ENCODE results near the gene HOXA13. TPM values are rescaled to one million over a fixed set of nuclear protein-coding genes. Genes with fewer than 3 reads are reported as not detected.

The HOXA13 gene
- total and polyA plus RNA-seq, 4 donors, result 0.02 TPM; not detected in 3

- Histone ChIP-seq H3K27ac (ENCODE audit: low read depth in 1 of 2, low read length in 2 of 2) (no peak overlapping the region), H3K9ac (ENCODE audit: low read depth in 1 of 2, low read length in 2 of 2) (no peak overlapping the region), H3K4me1 (ENCODE audit: control insufficient read depth in 4 of 4, insufficient read depth in 4 of 4, low read length in 3 of 4) (peaks cover 11 to 30% (median 17%) of the 10 kb centered on the region in 4 donors), H3K36me3 (ENCODE audit: control insufficient read depth in 4 of 4, insufficient read depth in 3 of 4, low read depth in 1 of 4, low read length in 3 of 4) (no peaks in the 10 kb centered on the region), H3K4me3 (ENCODE audit: low read depth in 1 of 3, low read length in 3 of 3) (no peak overlapping the region), H3K9me3 (ENCODE audit: control insufficient read depth in 4 of 4, low read length in 3 of 4) (peaks cover 0 to 5% (median 0%) of the 10 kb centered on the region in 4 donors), H3K27me3 (ENCODE audit: control insufficient read depth in 4 of 4, insufficient read depth in 4 of 4, low read length in 3 of 4) (peaks cover 14 to 47% (median 28%) of the 10 kb centered on the region in 4 donors)
- no peak for TF ChIP-seq RXRA (IDR thresholded peaks at IDR 0.05)
- no peak for TF ChIP-seq JUND (IDR thresholded peaks at IDR 0.05)
- TF ChIP-seq FOXA2 (IDR thresholded peaks at IDR 0.05), result no peak
- TF ChIP-seq, protein P1, sequence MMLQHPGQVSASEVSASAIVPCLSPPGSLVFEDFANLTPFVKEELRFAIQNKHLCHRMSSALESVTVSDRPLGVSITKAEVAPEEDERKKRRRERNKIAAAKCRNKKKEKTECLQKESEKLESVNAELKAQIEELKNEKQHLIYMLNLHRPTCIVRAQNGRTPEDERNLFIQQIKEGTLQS (IDR thresholded peaks at IDR 0.05), result no peak
- TF ChIP-seq SP1 (IDR thresholded peaks at IDR 0.05), result no peak
- TF ChIP-seq GABPA (IDR thresholded peaks at IDR 0.05 in 1 of 2, conservative IDR thresholded peaks at IDR 0.05 in 1 of 2), result no peak
- TF ChIP-seq, protein P2, sequence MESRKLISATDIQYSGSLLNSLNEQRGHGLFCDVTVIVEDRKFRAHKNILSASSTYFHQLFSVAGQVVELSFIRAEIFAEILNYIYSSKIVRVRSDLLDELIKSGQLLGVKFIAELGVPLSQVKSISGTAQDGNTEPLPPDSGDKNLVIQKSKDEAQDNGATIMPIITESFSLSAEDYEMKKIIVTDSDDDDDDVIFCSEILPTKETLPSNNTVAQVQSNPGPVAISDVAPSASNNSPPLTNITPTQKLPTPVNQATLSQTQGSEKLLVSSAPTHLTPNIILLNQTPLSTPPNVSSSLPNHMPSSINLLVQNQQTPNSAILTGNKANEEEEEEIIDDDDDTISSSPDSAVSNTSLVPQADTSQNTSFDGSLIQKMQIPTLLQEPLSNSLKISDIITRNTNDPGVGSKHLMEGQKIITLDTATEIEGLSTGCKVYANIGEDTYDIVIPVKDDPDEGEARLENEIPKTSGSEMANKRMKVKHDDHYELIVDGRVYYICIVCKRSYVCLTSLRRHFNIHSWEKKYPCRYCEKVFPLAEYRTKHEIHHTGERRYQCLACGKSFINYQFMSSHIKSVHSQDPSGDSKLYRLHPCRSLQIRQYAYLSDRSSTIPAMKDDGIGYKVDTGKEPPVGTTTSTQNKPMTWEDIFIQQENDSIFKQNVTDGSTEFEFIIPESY (IDR thresholded peaks at IDR 0.05), result no peak
- no peak for DNase-seq (ENCODE audit: low spot score)
- WGBS, result 14% methylated on average over 35 of the region's 35 CpGs
These were observed 41.2 kb downstream of the HOXA13 start for GRCh38 chr7:27158436-27159265.

GRCh38 chr7:27157702-27158431 lies 42.0 kb downstream of the HOXA13 start:
- Histone ChIP-seq H3K27me3 (ENCODE audit: control insufficient read depth in 4 of 4, insufficient read depth in 4 of 4, low read length in 3 of 4) (peaks cover 15 to 53% (median 32%) of the 10 kb centered on the region in 4 donors), H3K36me3 (ENCODE audit: control insufficient read depth in 4 of 4, insufficient read depth in 3 of 4, low read depth in 1 of 4, low read length in 3 of 4) (no peaks in the 10 kb centered on the region), H3K9ac (ENCODE audit: low read depth in 1 of 2, low read length in 2 of 2) (no peak overlapping the region), H3K9me3 (ENCODE audit: control insufficient read depth in 4 of 4, low read length in 3 of 4) (peaks cover 0 to 5% (median 0%) of the 10 kb centered on the region in 4 donors), H3K4me3 (ENCODE audit: low read depth in 1 of 3, low read length in 3 of 3) (no peak overlapping the region), H3K27ac (ENCODE audit: low read depth in 1 of 2, low read length in 2 of 2) (no peak overlapping the region), H3K4me1 (ENCODE audit: control insufficient read depth in 4 of 4, insufficient read depth in 4 of 4, low read length in 3 of 4) (peaks cover 11 to 30% (median 17%) of the 10 kb centered on the region in 4 donors)
- DNase-seq (ENCODE audit: low spot score), result no peak
- WGBS, result 10% methylated on average over 30 of the region's 30 CpGs
- TF ChIP-seq JUND (IDR thresholded peaks at IDR 0.05) (no peak), HNF4G (IDR thresholded peaks at IDR 0.05) (no peak), RXRA (IDR thresholded peaks at IDR 0.05) (no peak), NR2F2 (IDR thresholded peaks at IDR 0.05) (no peak), FOXA2 (IDR thresholded peaks at IDR 0.05) (no peak), HNF4A (conservative IDR thresholded peaks at IDR 0.05) (no peak), EGR1 (IDR thresholded peaks at IDR 0.05; ENCODE audit: low read depth in 2 of 2) (no peak), TAF1 (conservative IDR thresholded peaks at IDR 0.05) (no peak), YY1 (IDR thresholded peaks at IDR 0.05) (no peak), SP1 (IDR thresholded peaks at IDR 0.05) (no peak), FOXA1 (IDR thresholded peaks at IDR 0.05) (no peak), REST (IDR thresholded peaks at IDR 0.05) (no peak), GABPA (IDR thresholded peaks at IDR 0.05 in 1 of 2, conservative IDR thresholded peaks at IDR 0.05 in 1 of 2) (no peak), RAD21 (IDR thresholded peaks at IDR 0.05) (no peak)
- TF ChIP-seq, protein P1 (IDR thresholded peaks at IDR 0.05), result no peak
- TF ChIP-seq, protein P2 (IDR thresholded peaks at IDR 0.05), result no peak
- TF ChIP-seq, protein P3, sequence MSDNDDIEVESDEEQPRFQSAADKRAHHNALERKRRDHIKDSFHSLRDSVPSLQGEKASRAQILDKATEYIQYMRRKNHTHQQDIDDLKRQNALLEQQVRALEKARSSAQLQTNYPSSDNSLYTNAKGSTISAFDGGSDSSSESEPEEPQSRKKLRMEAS (IDR thresholded peaks at IDR 0.05), result no peak
- TF ChIP-seq, protein P4, sequence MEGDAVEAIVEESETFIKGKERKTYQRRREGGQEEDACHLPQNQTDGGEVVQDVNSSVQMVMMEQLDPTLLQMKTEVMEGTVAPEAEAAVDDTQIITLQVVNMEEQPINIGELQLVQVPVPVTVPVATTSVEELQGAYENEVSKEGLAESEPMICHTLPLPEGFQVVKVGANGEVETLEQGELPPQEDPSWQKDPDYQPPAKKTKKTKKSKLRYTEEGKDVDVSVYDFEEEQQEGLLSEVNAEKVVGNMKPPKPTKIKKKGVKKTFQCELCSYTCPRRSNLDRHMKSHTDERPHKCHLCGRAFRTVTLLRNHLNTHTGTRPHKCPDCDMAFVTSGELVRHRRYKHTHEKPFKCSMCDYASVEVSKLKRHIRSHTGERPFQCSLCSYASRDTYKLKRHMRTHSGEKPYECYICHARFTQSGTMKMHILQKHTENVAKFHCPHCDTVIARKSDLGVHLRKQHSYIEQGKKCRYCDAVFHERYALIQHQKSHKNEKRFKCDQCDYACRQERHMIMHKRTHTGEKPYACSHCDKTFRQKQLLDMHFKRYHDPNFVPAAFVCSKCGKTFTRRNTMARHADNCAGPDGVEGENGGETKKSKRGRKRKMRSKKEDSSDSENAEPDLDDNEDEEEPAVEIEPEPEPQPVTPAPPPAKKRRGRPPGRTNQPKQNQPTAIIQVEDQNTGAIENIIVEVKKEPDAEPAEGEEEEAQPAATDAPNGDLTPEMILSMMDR (IDR thresholded peaks at IDR 0.05; ENCODE audit: low read depth, low read length, missing input control), result no peak

Data from liver (tissue), 9 donors.